Fibroblast of skin of left quadriceps (primary cell): Measurements from ENCODE around the gene CYP46A1.

Experiments used
- DNase-seq, 2 experiments: peaks; one replicate each; pipeline ENCODE4 v3.0.0-alpha.2; 2013; ENCODE audit warnings: low read depth in 2 of 2

Gene CYP46A1

GRCh38 chr14:99715266-99716000 lies 31.3 kb downstream of the CYP46A1 start:
- DNase-seq: no peak

GRCh38 chr14:99716091-99716849 lies 32.2 kb downstream of the CYP46A1 start:
- no peak for DNase-seq

- DNase-seq: no peak
Measured at GRCh38 chr14:99716850-99717681, 33.0 kb downstream of the CYP46A1 start.

- DNase-seq: no peak
Measured at GRCh38 chr14:99717682-99718013, 33.5 kb downstream of the CYP46A1 start.

DNA sequence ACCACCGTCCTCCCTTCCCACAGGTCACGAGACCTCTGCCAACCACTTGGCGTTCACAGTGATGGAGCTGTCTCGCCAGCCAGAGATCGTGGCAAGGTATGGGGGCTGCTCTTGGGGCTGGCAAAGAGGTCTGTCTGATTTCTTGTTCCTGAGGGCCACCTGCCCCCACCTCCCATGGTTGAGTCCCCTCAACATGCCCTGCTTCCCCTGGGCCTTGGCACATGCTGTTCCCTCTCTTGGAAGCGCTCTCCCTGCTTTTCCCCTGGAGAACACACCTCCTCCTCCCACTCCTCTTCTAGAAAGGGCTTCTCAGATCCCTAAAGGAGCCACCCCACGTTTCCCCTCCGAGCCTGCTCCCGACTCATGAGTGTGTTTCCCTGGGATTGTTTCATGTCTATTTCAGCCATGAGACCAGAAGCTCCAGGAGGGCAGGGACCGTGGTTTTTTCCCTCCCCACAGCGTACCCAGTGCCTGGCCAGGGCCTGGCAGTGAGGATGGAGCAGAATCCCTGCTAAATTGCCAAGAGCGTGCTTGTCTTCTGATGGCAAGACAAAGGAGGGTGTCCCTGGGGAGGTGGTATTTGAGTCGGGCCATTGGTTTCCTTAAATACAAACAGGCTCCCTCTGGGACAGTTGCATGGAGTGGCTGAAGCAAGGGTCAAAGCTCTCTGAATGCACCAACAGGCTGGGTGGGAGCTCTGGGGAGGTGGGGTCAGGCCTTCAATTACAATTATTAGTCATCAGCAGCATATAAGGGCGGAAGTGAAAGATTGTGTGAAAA lies 34.1 kb downstream of the CYP46A1 start:
- no peak for DNase-seq

- DNase-seq: no peak
Measured at GRCh38 chr14:99718811-99719192, 34.7 kb downstream of the CYP46A1 start.

DNA sequence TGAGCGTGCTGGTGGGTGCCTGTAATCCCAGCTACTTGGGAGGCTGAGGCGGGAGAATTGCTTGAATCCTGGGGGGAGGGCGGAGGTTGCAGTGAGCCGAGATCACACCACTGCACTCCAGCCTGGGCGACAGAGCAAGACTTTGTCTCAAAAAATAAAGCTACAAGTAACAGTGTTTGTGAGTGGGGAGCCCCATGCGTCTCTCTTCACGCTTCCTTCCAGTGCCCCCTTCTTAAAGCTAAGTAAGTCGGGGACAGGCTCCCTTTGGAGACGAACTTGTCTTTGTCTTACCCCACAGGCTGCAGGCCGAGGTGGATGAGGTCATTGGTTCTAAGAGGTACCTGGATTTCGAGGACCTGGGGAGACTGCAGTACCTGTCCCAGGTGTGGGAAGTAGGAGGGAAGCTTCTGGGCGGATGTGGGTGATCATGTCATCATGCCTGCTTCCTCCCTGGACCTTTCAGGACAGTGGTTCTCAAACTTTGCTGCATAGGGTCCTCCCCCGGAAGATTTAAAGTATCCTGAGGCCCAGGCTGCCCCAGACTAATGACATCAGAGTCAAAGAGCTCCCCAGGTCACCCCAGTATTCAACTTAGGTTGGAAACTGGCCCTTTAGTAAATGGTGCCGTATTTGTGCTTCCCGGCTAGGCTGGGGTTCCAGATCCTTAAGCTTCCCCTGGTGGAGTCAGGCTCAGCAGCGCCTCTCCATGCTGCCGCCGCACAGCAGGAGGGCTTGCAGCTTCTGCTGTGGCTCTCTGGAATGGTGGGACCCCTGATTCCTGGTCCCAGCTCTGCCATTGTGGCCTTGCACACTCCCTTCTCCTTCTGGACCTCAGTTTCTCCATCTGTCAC lies 37.1 kb downstream of the CYP46A1 start:
- no peak for DNase-seq

DNA sequence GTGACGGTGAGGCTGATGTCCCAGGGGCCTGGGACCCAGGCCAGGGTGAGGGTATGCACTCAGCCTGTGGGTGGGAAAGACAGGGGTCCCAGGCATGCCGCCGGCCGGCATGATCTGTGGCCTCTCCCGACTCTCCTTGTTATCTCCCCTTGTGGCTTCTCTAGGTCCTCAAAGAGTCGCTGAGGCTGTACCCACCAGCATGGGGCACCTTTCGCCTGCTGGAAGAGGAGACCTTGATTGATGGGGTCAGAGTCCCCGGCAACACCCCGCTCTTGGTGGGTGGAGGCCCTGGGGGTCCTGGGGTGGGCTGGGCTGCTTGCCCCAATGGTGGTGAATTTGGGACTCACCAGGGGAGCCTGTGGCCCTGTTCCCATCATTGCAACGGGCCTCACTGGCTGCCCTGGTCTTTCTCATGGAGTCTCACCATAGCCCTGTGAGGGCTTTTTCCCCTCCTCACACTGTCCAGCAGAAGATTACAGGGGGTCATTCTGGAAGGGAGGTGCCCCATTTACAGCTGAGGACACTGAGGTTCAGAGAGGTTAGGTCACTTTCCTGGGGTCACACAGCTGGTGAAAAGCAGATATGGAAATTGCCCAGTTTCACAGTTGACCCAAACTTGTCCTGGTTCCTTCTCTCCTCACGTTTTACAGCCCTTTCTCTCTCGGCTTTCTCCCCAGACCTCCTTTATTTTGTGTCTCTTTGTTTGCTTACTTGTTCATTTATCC lies 37.9 kb downstream of the CYP46A1 start:
- DNase-seq: no peak

- no peak for DNase-seq
Measured at GRCh38 chr14:99722741-99723140, 38.6 kb downstream of the CYP46A1 start.

DNA sequence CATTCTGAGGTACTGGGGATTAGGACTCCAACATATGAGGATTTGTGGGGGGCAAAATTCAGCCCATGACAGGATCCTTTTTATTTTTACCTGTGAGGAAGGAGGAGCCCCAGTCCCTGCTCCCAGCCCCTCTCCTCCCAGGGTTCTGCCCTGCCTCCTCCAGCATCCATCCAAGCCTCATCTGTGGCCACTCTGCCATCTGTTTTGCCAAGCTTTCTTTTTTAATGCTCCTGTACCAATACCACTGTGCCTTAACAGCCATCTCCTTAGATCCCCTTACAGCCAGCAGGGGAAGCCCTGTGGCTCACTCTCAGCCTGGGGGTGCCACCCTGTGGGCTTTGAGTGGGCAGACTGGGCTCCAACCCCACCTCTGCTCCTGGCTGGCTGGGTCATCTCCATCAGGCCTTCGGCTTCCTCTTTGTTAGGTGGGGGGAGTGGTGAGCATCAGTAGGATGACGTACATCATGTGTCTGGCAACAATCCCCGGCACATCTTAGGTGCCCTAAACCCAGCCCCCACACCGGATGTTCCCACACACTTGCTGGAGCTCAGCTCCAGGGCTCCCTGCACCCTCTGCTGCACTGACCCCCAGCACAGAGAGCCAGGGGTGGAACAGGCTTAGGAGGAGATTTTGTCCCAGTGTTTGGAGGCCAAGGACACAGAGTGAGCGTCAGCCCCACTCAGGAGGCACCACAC lies 40.2 kb downstream of the CYP46A1 start:
- no peak for DNase-seq

GRCh38 chr14:99724939-99725773 lies 41.1 kb downstream of the CYP46A1 start:
- DNase-seq: no peak

DNA sequence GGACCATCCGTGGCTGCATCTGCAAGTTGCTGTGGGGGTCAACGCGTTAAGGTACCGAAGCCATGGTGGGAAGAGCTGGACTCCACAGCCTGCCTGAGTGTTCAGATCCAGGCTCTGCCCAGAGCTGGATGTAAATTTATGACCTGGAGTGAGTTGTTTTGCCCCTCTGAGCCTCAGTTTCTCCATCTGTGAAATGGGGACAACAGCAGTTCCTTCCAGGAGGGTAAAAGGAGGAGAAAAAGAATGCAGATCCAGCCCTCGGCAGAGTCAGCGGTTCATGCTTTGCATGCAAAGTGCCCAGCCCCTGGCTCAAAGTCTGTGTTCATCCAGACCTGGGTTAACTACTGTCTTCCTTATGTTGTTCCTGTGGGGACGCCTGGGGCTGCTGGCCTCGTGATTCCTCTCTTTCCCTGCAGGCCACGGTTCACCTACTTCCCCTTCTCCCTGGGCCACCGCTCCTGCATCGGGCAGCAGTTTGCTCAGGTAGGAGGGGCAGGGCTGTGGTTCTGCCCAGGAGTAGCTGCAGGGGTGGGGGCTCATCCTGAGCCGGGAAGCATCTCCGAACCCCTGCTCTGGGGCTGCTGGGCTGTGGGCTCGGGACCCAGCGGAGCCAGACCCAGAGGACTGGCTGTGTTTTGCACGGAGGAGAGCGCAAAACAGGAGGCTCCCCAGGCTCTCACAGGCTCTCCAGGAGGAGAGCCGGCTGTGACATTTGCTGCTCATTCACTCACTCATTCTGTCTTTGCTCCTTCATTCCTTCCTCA lies 41.9 kb downstream of the CYP46A1 start:
- no peak for DNase-seq

GRCh38 chr14:99726538-99727095 lies 42.5 kb downstream of the CYP46A1 start:
- DNase-seq: no peak

GRCh38 chr14:99727096-99727870 lies 43.2 kb downstream of the CYP46A1 start:
- DNase-seq: no peak

- no peak for DNase-seq
Measured at GRCh38 chr14:99728231-99728920, 44.3 kb downstream of the CYP46A1 start.

DNA sequence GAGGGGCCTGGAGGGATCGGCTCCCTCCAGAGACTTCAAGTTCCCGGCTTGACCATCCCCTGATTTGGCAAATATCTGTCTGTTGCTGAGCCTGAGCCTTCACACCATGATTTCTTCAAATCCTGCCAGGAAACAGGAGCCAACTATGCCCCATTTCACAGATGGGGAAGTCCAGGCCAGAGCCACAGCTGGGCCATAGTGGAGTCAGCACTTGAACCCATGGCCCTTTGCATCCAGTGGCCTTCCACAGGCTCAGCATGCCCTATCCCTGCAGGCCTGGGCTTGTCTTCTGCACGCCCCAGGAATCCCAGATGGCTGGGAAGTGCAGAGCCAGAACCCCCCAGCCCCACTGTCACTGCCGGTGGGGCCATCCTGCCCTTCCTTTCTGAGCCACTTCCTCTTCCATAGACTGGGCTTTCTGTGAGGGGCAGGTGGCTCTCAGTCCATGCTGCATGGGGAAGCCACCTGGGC lies 44.9 kb downstream of the CYP46A1 start:
- DNase-seq: no peak
